K562 (cell line): Measurements from ENCODE around the gene TRIM3. TPM values are rescaled to one million over a fixed set of nuclear protein-coding genes. Genes with fewer than 3 reads are reported as not detected.
A peak's percentile ranks its signal among the peaks of the same experiment; 100 is the strongest.

Experiments
- BCOR ChIP-seq: fragments of 450-650 bp; IDR thresholded peaks from 2 replicates; pipeline ENCODE4 v1.6.1; 2016
- HDAC3 ChIP-seq: fragments of 450-650 bp; IDR thresholded peaks from 2 replicates; pipeline ENCODE4 v1.6.1; 2018; ENCODE audit warnings: borderline replicate concordance, mild to moderate bottlenecking, moderate library complexity; ENCODE audit not compliant: partially characterized antibody
- JUND ChIP-seq, 2 experiments: IDR thresholded peaks; 2 replicates in 1 of 2; 3 replicates in 1 of 2; pipeline ENCODE4 v1.6.1; 2011; ENCODE audit warnings: borderline replicate concordance in 2 of 2, low read depth in 2 of 2, low read length in 2 of 2, improper control_type of control experiment in 1 of 2, missing biosample characterization in 1 of 2, missing genetic modification characterization in 1 of 2, missing genetic modification reagents in 1 of 2
- PCBP2 ChIP-seq: fragments of 200-400 bp; formaldehyde crosslinking; IDR thresholded peaks from 2 replicates; pipeline ENCODE4 v1.6.1; 2018; ENCODE audit warnings: low read length, low read depth, mild to moderate bottlenecking, moderate library complexity; ENCODE audit not compliant: poor library complexity, severe bottlenecking
- STAG1 ChIP-seq: sonication (generic); formaldehyde crosslinking; IDR thresholded peaks from 2 replicates; pipeline ENCODE4 v1.5.0; 2020; ENCODE audit warnings: missing genetic modification reagents, borderline replicate concordance
- TARDBP ChIP-seq: fragments of 450-650 bp; IDR thresholded peaks from 2 replicates; pipeline ENCODE4 v1.6.1; 2016
- TBP ChIP-seq: optimal IDR thresholded peaks from 2 replicates; pipeline ENCODE3; 2011; ENCODE audit warnings: low read depth, low read length, improper control_type of control experiment
- ZNF311 ChIP-seq: fragments of 250-450 bp; sonication (Bioruptor Pico); IDR thresholded peaks from 2 replicates; pipeline ENCODE4 v1.4.0; 2020; ENCODE audit warnings: mild to moderate bottlenecking, moderate library complexity
- ZNF77 ChIP-seq: fragments of 250-450 bp; sonication (Bioruptor Pico); IDR thresholded peaks from 2 replicates; pipeline ENCODE4 v1.5.0; 2020
- polyA plus RNA-seq, 8 experiments: library from polyadenylated mRNA; depleted of rRNA in 4 of 8; stranded (reverse) in 5 of 8; unstranded in 3 of 8; fragments of >200 nt; fragmentation: Nextera tagmentation in 2 of 8; fragmentation: Illumina TruSeq in 1 of 8; extraction: Ambion mirVana in 2 of 8; extraction: Trizol in 1 of 8; gene quantifications; 2 replicates each; pipeline versions ENCODE4 v1.2.1 to v1.2.3, GENCODE V29; 2011 to 2014; ENCODE audit warnings: inconsistent platforms in 1 of 8, missing spikeins in 1 of 8
- total RNA-seq, 7 experiments: library from RNA; depleted of rRNA in 6 of 7; stranded (reverse); fragments of >200 nt in 6 of 7; fragmentation: Illumina TruSeq in 2 of 7; extraction: Trizol in 2 of 7; gene quantifications; 2 replicates each; pipeline versions ENCODE4 v1.2.1 to v1.2.3, GENCODE V29; 2011 to 2021; ENCODE audit warnings: low replicate concordance in 1 of 7
- TF ChIP-seq, protein P1 (sequence below): fragments of 450-650 bp; IDR thresholded peaks from 2 replicates; pipeline ENCODE4 v1.6.1; 2016; ENCODE audit warnings: mild to moderate bottlenecking, moderate library complexity
- TF ChIP-seq, protein P2 (sequence below), 3 experiments: IDR thresholded peaks in 2 of 3; conservative IDR thresholded peaks in 1 of 3; 2 replicates each; pipeline ENCODE4 v1.5.1; 2011 to 2012; ENCODE audit warnings: low read length in 3 of 3, mild to moderate bottlenecking in 3 of 3, control low read depth in 2 of 3, improper control_type of control experiment in 1 of 3, inconsistent platforms in 1 of 3, low read depth in 1 of 3, mixed read lengths in 1 of 3, moderate library complexity in 1 of 3; ENCODE audit not compliant: insufficient read depth in 2 of 3
- TF ChIP-seq, protein P3 (sequence below): IDR thresholded peaks from 2 replicates; pipeline ENCODE4 v1.6.1; 2016; ENCODE audit warnings: missing genetic modification characterization, missing compliant biosample characterization

TRIM3 gene
- total and polyA plus RNA-seq, 9 of the 15 experiments (the other 6 are each of a cell fraction or from before 2014, with no cell fraction given), result 0.45 to 9.2 (median 4.7) TPM

DNA sequence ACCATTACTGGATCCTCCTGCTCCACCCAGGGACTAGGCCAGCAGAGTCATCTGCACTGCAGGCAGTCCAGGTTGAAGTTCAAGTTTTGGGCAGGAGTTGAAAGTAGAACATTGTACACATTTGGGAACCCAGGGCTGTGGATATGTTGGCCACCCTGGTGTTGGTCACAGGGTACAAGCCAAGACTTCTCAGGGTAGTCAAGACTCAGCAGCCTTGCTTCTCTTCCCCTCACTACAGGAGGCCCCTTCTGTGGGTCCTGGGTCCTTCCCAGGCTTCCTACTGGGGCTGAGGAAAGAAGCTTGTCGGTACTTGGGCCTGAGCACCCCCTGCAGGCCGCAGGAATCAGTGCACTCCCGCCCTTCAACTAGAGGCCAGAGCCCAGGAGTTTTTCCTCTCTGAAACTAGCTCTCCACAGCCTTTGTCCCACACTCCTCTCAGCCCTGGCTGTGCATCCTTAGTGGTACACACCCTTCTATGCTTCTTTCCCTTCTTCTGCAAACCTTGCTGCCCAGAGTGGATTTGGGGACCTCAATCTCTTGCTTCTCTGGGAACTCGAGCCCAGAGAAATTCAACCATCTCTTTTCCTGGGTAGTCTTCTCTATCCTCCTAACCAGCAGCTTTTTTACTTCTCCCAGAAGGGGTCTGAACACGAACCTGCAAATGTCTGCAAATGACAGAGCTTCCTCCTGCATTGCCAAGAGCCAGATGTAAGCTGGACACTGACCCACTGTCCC is 30.3 kb downstream of the TRIM3 start (continued):
- TF ChIP-seq, protein P1, sequence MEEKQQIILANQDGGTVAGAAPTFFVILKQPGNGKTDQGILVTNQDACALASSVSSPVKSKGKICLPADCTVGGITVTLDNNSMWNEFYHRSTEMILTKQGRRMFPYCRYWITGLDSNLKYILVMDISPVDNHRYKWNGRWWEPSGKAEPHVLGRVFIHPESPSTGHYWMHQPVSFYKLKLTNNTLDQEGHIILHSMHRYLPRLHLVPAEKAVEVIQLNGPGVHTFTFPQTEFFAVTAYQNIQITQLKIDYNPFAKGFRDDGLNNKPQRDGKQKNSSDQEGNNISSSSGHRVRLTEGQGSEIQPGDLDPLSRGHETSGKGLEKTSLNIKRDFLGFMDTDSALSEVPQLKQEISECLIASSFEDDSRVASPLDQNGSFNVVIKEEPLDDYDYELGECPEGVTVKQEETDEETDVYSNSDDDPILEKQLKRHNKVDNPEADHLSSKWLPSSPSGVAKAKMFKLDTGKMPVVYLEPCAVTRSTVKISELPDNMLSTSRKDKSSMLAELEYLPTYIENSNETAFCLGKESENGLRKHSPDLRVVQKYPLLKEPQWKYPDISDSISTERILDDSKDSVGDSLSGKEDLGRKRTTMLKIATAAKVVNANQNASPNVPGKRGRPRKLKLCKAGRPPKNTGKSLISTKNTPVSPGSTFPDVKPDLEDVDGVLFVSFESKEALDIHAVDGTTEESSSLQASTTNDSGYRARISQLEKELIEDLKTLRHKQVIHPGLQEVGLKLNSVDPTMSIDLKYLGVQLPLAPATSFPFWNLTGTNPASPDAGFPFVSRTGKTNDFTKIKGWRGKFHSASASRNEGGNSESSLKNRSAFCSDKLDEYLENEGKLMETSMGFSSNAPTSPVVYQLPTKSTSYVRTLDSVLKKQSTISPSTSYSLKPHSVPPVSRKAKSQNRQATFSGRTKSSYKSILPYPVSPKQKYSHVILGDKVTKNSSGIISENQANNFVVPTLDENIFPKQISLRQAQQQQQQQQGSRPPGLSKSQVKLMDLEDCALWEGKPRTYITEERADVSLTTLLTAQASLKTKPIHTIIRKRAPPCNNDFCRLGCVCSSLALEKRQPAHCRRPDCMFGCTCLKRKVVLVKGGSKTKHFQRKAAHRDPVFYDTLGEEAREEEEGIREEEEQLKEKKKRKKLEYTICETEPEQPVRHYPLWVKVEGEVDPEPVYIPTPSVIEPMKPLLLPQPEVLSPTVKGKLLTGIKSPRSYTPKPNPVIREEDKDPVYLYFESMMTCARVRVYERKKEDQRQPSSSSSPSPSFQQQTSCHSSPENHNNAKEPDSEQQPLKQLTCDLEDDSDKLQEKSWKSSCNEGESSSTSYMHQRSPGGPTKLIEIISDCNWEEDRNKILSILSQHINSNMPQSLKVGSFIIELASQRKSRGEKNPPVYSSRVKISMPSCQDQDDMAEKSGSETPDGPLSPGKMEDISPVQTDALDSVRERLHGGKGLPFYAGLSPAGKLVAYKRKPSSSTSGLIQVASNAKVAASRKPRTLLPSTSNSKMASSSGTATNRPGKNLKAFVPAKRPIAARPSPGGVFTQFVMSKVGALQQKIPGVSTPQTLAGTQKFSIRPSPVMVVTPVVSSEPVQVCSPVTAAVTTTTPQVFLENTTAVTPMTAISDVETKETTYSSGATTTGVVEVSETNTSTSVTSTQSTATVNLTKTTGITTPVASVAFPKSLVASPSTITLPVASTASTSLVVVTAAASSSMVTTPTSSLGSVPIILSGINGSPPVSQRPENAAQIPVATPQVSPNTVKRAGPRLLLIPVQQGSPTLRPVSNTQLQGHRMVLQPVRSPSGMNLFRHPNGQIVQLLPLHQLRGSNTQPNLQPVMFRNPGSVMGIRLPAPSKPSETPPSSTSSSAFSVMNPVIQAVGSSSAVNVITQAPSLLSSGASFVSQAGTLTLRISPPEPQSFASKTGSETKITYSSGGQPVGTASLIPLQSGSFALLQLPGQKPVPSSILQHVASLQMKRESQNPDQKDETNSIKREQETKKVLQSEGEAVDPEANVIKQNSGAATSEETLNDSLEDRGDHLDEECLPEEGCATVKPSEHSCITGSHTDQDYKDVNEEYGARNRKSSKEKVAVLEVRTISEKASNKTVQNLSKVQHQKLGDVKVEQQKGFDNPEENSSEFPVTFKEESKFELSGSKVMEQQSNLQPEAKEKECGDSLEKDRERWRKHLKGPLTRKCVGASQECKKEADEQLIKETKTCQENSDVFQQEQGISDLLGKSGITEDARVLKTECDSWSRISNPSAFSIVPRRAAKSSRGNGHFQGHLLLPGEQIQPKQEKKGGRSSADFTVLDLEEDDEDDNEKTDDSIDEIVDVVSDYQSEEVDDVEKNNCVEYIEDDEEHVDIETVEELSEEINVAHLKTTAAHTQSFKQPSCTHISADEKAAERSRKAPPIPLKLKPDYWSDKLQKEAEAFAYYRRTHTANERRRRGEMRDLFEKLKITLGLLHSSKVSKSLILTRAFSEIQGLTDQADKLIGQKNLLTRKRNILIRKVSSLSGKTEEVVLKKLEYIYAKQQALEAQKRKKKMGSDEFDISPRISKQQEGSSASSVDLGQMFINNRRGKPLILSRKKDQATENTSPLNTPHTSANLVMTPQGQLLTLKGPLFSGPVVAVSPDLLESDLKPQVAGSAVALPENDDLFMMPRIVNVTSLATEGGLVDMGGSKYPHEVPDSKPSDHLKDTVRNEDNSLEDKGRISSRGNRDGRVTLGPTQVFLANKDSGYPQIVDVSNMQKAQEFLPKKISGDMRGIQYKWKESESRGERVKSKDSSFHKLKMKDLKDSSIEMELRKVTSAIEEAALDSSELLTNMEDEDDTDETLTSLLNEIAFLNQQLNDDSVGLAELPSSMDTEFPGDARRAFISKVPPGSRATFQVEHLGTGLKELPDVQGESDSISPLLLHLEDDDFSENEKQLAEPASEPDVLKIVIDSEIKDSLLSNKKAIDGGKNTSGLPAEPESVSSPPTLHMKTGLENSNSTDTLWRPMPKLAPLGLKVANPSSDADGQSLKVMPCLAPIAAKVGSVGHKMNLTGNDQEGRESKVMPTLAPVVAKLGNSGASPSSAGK, result no peak
- TF ChIP-seq ZNF311 (CRISPR knock-in tag) (no peak), ZNF77 (CRISPR knock-in tag) (no peak), BCOR (no peak), JUND (IDR thresholded peaks at IDR 0.05; ENCODE audit: borderline replicate concordance, low read depth, low read length) (peak; percentile 24; the same call in 1 of the 2 replicates), JUND (tag; IDR thresholded peaks at IDR 0.05; ENCODE audit: borderline replicate concordance, low read depth, low read length) (no peak), HDAC3 (no peak), STAG1 (CRISPR knock-in tag) (peak; percentile 44; the same call in 1 of the 2 replicates), TBP (no peak), TARDBP (no peak), PCBP2 (no peak)
- TF ChIP-seq, protein P2, sequence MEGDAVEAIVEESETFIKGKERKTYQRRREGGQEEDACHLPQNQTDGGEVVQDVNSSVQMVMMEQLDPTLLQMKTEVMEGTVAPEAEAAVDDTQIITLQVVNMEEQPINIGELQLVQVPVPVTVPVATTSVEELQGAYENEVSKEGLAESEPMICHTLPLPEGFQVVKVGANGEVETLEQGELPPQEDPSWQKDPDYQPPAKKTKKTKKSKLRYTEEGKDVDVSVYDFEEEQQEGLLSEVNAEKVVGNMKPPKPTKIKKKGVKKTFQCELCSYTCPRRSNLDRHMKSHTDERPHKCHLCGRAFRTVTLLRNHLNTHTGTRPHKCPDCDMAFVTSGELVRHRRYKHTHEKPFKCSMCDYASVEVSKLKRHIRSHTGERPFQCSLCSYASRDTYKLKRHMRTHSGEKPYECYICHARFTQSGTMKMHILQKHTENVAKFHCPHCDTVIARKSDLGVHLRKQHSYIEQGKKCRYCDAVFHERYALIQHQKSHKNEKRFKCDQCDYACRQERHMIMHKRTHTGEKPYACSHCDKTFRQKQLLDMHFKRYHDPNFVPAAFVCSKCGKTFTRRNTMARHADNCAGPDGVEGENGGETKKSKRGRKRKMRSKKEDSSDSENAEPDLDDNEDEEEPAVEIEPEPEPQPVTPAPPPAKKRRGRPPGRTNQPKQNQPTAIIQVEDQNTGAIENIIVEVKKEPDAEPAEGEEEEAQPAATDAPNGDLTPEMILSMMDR (IDR thresholded peaks at IDR 0.05 in 2 of 3, conservative IDR thresholded peaks at IDR 0.05 in 1 of 3; ENCODE audit: insufficient read depth in 2 of 3, low read depth in 1 of 3, low read length in 3 of 3), result peak; percentile 86 to 92 (median 86)
- TF ChIP-seq, protein P3, sequence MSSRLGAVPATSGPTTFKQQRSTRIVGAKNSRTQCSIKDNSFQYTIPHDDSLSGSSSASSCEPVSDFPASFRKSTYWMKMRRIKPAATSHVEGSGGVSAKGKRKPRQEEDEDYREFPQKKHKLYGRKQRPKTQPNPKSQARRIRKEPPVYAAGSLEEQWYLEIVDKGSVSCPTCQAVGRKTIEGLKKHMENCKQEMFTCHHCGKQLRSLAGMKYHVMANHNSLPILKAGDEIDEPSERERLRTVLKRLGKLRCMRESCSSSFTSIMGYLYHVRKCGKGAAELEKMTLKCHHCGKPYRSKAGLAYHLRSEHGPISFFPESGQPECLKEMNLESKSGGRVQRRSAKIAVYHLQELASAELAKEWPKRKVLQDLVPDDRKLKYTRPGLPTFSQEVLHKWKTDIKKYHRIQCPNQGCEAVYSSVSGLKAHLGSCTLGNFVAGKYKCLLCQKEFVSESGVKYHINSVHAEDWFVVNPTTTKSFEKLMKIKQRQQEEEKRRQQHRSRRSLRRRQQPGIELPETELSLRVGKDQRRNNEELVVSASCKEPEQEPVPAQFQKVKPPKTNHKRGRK (tag), result no peak
